Measurements from ENCODE around the gene CMAS.
"Not testable (repeated sequence)": the region's sequence is repeated elsewhere in the genome, so short reads cannot be mapped to it uniquely, and the experiment has no call there.

CMAS gene

GRCh38 chr12:22069851-22070250 lies 23.8 kb downstream of the CMAS start:
- POLR2A ChIA-PET, result no interaction called here

DNA sequence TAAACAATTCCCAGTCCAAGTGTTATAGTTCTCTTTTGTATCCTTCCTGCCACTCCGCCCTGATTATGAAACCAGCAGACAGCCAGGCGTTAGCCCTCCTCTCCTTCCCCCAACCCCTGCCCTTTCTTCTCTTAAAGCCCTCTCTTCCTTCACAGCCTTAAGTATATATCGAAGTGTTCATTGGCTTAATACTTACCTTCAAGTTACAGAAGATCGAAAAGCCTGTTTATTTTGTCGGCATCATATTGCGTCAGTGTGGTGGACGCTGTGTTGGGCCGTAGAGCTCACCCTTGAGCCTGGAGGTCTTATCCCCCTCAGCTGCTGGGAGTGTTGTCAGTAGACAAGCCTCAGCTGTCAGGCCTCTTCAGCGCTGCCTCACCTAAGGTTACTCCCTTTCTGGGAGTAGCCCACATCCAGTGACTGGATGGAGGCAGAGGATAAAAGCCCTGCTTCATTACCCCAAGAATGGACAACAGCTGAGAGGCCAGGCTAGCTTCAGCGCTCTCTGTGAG lies 36.2 kb downstream of the CMAS start:
- no peak overlapping the region for H3K4me3 ChIP-seq (ENCODE audit: low read depth, low read length)
- ChIA-PET CTCF (interaction anchor here (0.6 to 4.9 kb wide), 16 partner anchors 13 to 589 kb away, joined by 3 to 42 read pairs (median 4); partner anchors contain the start of gene CMAS), POLR2A (no interaction called here)
- TF ChIP-seq, protein P1, sequence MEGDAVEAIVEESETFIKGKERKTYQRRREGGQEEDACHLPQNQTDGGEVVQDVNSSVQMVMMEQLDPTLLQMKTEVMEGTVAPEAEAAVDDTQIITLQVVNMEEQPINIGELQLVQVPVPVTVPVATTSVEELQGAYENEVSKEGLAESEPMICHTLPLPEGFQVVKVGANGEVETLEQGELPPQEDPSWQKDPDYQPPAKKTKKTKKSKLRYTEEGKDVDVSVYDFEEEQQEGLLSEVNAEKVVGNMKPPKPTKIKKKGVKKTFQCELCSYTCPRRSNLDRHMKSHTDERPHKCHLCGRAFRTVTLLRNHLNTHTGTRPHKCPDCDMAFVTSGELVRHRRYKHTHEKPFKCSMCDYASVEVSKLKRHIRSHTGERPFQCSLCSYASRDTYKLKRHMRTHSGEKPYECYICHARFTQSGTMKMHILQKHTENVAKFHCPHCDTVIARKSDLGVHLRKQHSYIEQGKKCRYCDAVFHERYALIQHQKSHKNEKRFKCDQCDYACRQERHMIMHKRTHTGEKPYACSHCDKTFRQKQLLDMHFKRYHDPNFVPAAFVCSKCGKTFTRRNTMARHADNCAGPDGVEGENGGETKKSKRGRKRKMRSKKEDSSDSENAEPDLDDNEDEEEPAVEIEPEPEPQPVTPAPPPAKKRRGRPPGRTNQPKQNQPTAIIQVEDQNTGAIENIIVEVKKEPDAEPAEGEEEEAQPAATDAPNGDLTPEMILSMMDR (IDR thresholded peaks at IDR 0.05; ENCODE audit: insufficient read depth, low read length, missing control alignments), result no peak
- no peak for DNase-seq (ENCODE audit: low read depth, low spot score)

More at GRCh38 chr12:22069851-22070250, 23.8 kb downstream of the CMAS start:
- H3K4me3 ChIP-seq (ENCODE audit: low read depth, low read length), result no peak overlapping the region
- CTCF ChIA-PET, result interaction anchor here (1.2 kb wide), 1 partner anchor 392 kb away, joined by 3 read pairs; no protein-coding TSS in a partner anchor
- TF ChIP-seq, protein P1 (IDR thresholded peaks at IDR 0.05; ENCODE audit: insufficient read depth, low read length, missing control alignments), result no peak
- DNase-seq (ENCODE audit: low read depth, low spot score), result no peak

GRCh38 chr12:22083167-22083566 lies 37.1 kb downstream of the CMAS start:
- TF ChIP-seq, protein P1 (IDR thresholded peaks at IDR 0.05; ENCODE audit: insufficient read depth, low read length, missing control alignments), result no peak
- ChIA-PET POLR2A (no interaction called here), CTCF (interaction anchor here (0.6 to 4.9 kb wide), 21 partner anchors 14 to 588 kb away, joined by 3 to 42 read pairs (median 4); no protein-coding TSS in a partner anchor)
- no peak for DNase-seq (ENCODE audit: low read depth, low spot score)
- no peak overlapping the region for H3K4me3 ChIP-seq (ENCODE audit: low read depth, low read length)

DNA sequence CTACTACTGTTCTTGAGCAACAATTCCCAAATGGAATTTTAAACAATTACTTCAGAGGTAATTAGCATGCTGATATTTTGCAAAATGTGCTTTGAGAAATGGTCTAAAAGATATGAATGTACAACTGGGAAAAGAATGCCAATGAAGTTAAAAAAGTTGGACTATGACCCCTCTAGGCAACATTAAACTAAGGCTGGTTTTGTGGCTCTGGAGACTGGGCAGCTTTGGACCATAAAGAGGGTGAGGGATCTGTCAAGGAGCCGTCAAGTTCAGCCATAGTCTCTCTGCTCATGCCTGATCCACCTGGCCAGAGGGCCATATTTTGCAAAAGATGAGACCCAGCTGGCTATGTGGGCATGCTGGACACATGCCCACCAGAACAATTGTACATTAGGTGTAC lies 38.8 kb downstream of the CMAS start:
- H3K4me3 ChIP-seq (ENCODE audit: low read depth, low read length), result no peak overlapping the region
- TF ChIP-seq, protein P1 (IDR thresholded peaks at IDR 0.05; ENCODE audit: insufficient read depth, low read length, missing control alignments), result no peak
- DNase-seq (ENCODE audit: low read depth, low spot score), result no peak
- ChIA-PET CTCF (interaction anchor here (1.6 to 4.9 kb wide), 3 partner anchors 359 to 375 kb away, joined by 5 to 42 read pairs (median 10); no protein-coding TSS in a partner anchor), POLR2A (no interaction called here)

GRCh38 chr12:22088886-22089285 lies 42.9 kb downstream of the CMAS start:
- DNase-seq (ENCODE audit: low read depth, low spot score), result no peak
- ChIA-PET POLR2A (no interaction called here), CTCF (interaction anchor here (1.0 to 2.5 kb wide), 4 partner anchors 13 to 354 kb away, joined by 3 to 12 read pairs (median 4); no protein-coding TSS in a partner anchor)
- H3K4me3 ChIP-seq (ENCODE audit: low read depth, low read length), result no peak overlapping the region
- TF ChIP-seq, protein P1 (IDR thresholded peaks at IDR 0.05; ENCODE audit: insufficient read depth, low read length, missing control alignments), result no peak

DNA sequence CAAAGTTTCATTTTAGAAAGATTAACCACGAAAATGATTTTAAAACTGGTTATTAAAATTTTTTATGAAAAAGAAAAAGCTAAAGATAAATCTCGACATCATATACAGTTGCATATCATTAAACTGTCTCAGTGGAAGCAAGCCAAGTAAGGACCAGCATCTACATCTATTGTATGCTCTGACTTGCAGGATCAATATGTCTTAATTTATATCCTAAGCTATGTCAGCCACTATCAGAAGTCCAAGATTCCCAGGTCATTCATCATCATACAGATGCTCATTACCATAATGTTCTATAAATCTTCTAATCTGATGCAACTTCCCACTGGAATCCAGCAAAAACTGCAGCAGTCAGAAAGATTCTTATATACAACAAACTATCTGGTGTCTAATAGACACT lies 43.5 kb downstream of the CMAS start:
- POLR2A ChIA-PET, result no interaction called here
- DNase-seq (ENCODE audit: low read depth, low spot score), result no peak
- TF ChIP-seq, protein P1 (IDR thresholded peaks at IDR 0.05; ENCODE audit: insufficient read depth, low read length, missing control alignments), result no peak
- no peak overlapping the region for H3K4me3 ChIP-seq (ENCODE audit: low read depth, low read length)
- CTCF ChIA-PET, result interaction anchor here (1.2 to 2.5 kb wide), 4 partner anchors 10 to 354 kb away, joined by 3 to 12 read pairs (median 4); no protein-coding TSS in a partner anchor

DNA sequence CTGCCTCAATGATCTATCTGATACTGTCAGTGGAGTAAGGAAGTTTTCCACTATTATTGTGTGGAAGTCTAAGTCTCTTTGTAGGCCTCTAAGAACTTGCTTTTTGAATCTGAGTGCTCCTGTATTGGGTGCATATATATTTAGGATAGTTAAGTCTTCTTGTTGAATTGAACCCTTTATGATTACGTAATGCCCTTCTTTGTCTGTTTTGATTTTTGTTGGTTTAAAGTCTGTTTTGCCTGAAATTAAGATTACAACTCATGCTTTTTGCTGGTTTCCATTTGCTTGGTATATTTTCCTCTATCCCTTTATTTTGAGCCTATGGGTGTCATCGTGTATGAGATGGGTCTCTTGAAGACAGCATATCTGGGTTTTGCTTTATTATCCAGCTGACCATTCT lies 53.0 kb downstream of the CMAS start:
- CTCF ChIA-PET, result interaction anchor here (1.6 to 4.0 kb wide), 4 partner anchors 9 to 345 kb away, joined by 4 to 45 read pairs (median 15); partner anchors contain the start of gene ST8SIA1
- DNase-seq (ENCODE audit: low read depth, low spot score); POLR2A ChIA-PET; H3K4me3 ChIP-seq (ENCODE audit: low read depth, low read length): not testable (repeated sequence)

Data from AG04449 (cell line).